ENCODE data around the gene TREM1. TPM values are rescaled to one million over a fixed set of nuclear protein-coding genes. Genes with fewer than 3 reads are reported as not detected.

The TREM1 gene
- 0.11 and 0.20 TPM in 2 replicates for polyA plus RNA-seq (2011; rRNA removed)
- polyA minus RNA-seq (2011; rRNA and poly(A)+ RNA removed): not detected in 2 replicates

- no peak for DNase-seq (ENCODE audit: low read depth)
- no peak within 1 kb of the TSS for H3K4me3 ChIP-seq (ENCODE audit: low read depth, low read length)
- no peak for TF ChIP-seq CTCF (IDR thresholded peaks at IDR 0.05; ENCODE audit: insufficient read depth, low read depth, low read length)
- POLR2A ChIA-PET: no interaction called here
- H3K27me3 ChIP-seq (ENCODE audit: control insufficient read depth, insufficient read depth, low read length): no peaks in the 10 kb centered on the region; the same call in 1 of the 2 replicates
- no peaks in the 10 kb centered on the region for H3K36me3 ChIP-seq (ENCODE audit: control insufficient read depth, insufficient read depth, low read length)
- CTCF ChIA-PET: interaction anchor here (1.4 kb wide), 1 partner anchor 12 kb away, joined by 3 read pairs; no protein-coding TSS in a partner anchor
Measured at GRCh38 chr6:41286544-41287346, at the start of gene TREM1. TREM1 (minus strand) TSS chr6:41286682; CDS start chr6:41286655, 27 bp downstream.

DNA sequence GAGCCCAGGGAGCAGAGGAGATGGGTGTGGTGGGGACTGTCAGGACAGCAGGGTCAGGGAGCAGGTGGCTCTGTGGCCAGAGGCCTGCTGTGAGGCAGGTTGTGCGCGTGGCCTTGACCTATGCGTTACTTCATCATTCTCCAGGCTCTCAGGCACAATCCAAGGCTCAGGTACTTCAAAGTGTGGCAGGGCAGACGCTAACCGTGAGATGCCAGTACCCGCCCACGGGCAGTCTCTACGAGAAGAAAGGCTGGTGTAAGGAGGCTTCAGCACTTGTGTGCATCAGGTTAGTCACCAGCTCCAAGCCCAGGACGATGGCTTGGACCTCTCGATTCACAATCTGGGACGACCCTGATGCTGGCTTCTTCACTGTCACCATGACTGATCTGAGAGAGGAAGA, 49.5 kb upstream of the TREM1 start:
- no peaks in the 10 kb centered on the region for H3K36me3 ChIP-seq (ENCODE audit: control insufficient read depth, insufficient read depth, low read length)
- no peak overlapping the region for H3K4me3 ChIP-seq (ENCODE audit: low read depth, low read length)
- ChIA-PET POLR2A (no interaction called here), CTCF (interaction anchor here (1.1 kb wide), 1 partner anchor 19 kb away, joined by 3 read pairs; no protein-coding TSS in a partner anchor)
- no peak for TF ChIP-seq CTCF (IDR thresholded peaks at IDR 0.05; ENCODE audit: insufficient read depth, low read depth, low read length)
- no peak for DNase-seq (ENCODE audit: low read depth)
- H3K27me3 ChIP-seq (ENCODE audit: control insufficient read depth, insufficient read depth, low read length): peaks cover 1% of the 10 kb centered on the region; the same call in 1 of the 2 replicates

- no peak for DNase-seq (ENCODE audit: low read depth)
- peaks cover 1% of the 10 kb centered on the region; the same call in 1 of the 2 replicates for H3K27me3 ChIP-seq (ENCODE audit: control insufficient read depth, insufficient read depth, low read length)
- ChIA-PET POLR2A (no interaction called here), CTCF (interaction anchor here (1.1 kb wide), 1 partner anchor 19 kb away, joined by 3 read pairs; no protein-coding TSS in a partner anchor)
- no peaks in the 10 kb centered on the region for H3K36me3 ChIP-seq (ENCODE audit: control insufficient read depth, insufficient read depth, low read length)
- TF ChIP-seq CTCF (IDR thresholded peaks at IDR 0.05; ENCODE audit: insufficient read depth, low read depth, low read length): no peak
- H3K4me3 ChIP-seq (ENCODE audit: low read depth, low read length): no peak within 1 kb of the TSS
Measured at GRCh38 chr6:41335296-41335695, 48.8 kb upstream of the TREM1 start, which contains the start of gene NCR2. NCR2 (plus strand) TSS chr6:41335608; CDS start chr6:41335877, 269 bp downstream.

DNA sequence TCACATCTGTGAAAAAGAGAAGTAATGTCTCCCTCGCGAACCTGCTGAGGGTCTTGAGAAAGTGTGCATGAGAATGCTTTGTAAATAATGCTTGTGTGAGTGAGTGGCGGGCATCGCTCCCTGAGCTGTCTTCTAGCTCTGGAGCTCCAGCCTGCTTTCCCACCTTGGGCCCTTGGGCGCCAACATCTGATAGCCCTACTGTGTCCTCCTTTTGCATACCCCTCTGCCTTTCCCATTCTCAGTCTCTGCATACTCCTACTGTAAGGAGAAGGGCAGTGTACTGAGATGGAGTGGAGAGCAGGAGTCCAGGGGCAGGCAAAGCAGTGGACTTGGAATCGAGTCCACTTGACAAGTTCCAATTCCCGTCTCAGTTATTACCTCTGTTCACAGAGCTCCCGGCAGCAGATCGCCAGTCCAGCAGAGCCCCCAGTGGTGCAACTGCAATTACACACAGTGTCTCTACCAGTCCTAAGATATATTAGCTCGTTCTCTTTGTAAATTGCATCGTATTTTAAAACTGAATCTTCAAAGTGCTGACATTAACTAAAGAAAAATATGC, 48.1 kb upstream of the TREM1 start:
- TF ChIP-seq CTCF (IDR thresholded peaks at IDR 0.05; ENCODE audit: insufficient read depth, low read depth, low read length): no peak
- POLR2A ChIA-PET: no interaction called here
- CTCF ChIA-PET: interaction anchor here (0.7 to 1.1 kb wide), 3 partner anchors 8 to 15 kb away, joined by 3 to 4 read pairs (median 3); no protein-coding TSS in a partner anchor
- peaks cover 1% of the 10 kb centered on the region; the same call in 1 of the 2 replicates for H3K27me3 ChIP-seq (ENCODE audit: control insufficient read depth, insufficient read depth, low read length)
- H3K36me3 ChIP-seq (ENCODE audit: control insufficient read depth, insufficient read depth, low read length): no peaks in the 10 kb centered on the region
- no peak for DNase-seq (ENCODE audit: low read depth)
- H3K4me3 ChIP-seq (ENCODE audit: low read depth, low read length): no peak overlapping the region
